GM04503 (cell line): ENCODE measurements around the gene GNAQ.

Experiments
- DNase-seq: peaks from one replicate; pipeline ENCODE4 v3.0.0-alpha.2; 2012; ENCODE audit warnings: low read depth

Gene GNAQ

GRCh38 chr9:77843871-77844155 lies 187.8 kb downstream of the GNAQ start:
- DNase-seq: no peak

GRCh38 chr9:77843076-77843870 lies 188.3 kb downstream of the GNAQ start:
- DNase-seq: no peak

DNA sequence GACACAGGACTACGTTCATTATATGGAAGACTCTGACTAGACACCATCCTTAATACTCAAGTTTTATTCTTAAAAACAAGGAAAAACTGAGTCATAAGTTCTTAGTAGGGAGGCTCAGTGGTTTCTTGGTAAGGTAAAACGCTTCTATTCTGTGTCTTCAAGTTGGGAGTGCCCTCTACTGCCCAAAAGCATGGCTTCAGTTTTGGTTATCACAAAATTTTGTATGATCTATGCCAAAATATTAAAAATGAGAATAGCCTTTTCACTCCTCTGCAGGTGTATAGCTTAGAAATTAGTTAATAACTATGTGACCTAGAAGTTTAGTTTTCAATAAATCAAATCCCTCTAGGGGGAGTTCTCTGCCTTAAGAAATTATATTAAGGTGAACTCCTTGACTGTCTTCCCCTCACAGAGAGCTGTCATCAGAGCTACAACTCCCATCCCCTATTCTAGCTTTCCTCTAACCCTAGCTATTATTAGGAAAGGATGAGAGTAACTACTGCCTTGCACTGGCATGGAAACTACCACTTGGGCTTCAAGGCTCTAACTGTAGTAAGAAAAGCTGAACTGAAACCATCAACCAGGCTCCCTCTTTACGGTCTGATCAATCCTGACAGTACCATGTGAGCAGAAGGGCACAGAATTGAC lies 189.7 kb downstream of the GNAQ start:
- no peak for DNase-seq

DNA sequence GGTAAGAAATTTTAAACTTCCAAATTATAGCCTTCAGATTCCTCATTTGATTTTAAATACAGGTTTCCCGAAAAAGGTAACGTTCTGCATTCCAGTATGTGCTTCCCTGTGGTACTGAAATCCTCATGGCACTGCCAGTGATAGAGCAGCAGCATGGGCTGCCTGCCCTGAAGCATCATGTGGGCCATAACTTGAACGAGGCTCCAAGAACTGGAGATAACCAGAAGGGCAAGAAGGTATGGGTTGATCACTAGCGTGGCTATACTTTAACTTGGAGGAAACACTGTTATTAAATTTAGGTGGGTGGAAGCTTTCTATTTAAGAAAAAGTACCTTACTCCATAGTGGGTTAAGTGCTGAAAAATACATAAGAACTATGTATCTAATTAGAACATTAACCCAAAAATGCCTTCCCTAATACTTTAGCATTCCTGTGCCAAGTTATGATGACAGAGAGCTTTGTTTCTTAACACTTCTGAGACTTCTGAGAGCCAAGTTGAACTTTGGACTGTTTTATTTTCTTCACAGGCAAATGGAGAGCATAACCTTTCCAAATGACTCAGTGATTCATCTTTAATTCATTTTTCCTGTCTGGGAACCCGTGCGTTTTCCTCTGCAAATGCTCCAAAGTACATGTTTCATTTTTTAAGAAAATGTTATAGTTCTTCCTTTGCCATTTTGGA lies 192.0 kb downstream of the GNAQ start:
- peak; percentile 56 for DNase-seq

GRCh38 chr9:77838986-77839385 lies 192.6 kb downstream of the GNAQ start:
- DNase-seq: no peak

- no peak for DNase-seq
Measured at GRCh38 chr9:77834898-77835488, 196.6 kb downstream of the GNAQ start.

DNA sequence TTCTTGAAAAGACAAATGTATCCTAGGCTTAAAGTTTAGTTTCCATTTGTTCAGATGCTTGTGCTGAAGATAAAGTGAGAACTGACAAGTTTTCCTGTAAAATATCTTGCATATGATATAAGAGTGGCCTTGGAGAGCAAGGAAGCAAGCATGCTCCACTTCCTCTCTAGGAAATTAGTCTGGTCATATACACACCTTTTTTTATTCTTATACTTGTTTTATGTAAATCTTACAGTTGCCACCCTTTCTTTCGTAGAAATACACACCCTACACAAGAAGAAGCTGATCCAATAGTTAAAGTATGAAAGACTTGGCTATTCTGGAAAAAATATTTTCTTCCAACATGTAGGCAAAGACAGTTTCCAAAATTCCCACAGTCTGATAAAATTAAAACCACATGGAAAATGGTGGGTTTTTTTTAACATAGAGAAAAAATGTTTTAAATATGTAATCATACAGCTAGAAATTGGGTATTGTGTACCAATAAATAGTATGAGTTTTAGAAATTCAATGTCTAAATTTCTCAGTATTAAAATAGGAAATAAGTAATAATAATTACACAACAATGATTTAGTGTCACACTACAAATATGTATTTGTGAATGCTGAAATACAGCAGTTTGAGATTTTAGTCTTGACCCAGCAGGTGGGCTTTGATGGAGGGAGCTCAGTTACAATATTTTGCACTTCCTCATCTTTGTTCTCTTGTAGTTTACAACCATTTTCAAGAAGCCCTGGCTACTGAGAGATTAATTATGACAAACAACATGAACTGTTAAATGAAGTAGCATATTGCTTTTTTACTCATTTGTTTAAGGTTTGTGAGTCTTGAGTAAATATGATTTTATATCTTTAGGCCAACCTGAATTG lies 197.8 kb downstream of the GNAQ start:
- no peak for DNase-seq

- DNase-seq: no peak
Measured at GRCh38 chr9:77832639-77833038, 199.0 kb downstream of the GNAQ start.

- no peak for DNase-seq
Measured at GRCh38 chr9:77831781-77832180, 199.8 kb downstream of the GNAQ start.

GRCh38 chr9:77830618-77831285 lies 200.9 kb downstream of the GNAQ start:
- no peak for DNase-seq

DNA sequence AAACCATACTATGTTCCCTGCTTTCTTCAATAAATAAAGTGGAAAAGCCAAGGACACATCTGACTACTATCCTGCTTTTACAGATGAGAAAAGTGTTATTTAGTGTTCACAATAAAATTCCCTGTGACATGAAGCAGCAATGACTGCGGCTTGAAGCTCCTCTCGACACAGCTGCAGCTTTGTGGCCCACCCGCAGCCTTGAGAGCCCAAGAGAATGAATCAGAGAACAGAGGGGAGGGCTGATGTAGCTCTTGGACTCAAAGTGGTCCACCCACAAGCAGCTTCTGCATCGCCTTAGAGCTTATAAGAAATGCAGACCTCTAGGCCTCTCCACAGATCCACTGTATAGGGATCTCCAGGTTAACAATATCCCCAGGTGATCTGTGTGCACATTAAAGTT lies 202.2 kb downstream of the GNAQ start:
- DNase-seq: no peak

GRCh38 chr9:77827104-77827784 lies 204.4 kb downstream of the GNAQ start:
- DNase-seq: no peak

DNA sequence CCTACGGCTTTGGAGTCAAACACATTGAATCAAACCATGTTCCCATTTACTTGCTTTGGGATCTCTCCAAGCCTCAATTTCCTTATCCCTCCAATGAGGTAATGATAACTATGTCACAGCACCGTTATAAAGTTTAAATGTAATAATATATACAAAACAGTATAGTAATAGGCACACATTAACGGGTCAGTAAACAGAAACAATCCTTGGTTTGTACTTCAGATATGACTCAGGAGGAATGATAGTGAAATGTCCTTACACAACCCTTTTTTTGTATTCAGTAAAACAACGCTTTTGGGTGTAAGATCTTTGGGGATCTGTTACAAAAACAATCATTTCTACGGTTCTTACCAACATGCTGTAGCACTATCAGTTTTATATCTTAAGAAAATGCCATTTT lies 205.0 kb downstream of the GNAQ start:
- no peak for DNase-seq

GRCh38 chr9:77826116-77826515 lies 205.5 kb downstream of the GNAQ start:
- no peak for DNase-seq

GRCh38 chr9:77825361-77825760 lies 206.2 kb downstream of the GNAQ start:
- DNase-seq: no peak

- peak; percentile 47 for DNase-seq
Measured at GRCh38 chr9:77820293-77820954, 211.2 kb downstream of the GNAQ start.

DNA sequence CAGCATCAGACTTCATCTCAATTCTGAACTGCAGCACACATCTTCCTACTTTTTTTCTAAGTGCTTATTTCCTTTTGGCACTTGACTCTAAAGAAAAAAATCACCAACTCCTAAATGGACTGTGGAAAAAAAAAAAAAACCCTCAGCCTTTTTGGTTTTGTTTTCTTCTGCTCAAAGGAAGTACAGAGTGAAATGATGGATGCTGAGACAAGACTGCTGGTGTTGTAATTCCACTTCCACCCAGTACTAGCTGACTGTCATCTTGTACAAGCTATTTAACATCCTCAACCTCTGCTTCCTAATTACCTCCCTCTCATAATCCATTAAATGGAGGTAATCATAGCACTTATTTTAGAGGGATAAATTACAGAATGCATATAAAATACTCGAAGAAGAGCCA lies 212.0 kb downstream of the GNAQ start:
- DNase-seq: no peak

GRCh38 chr9:77817590-77818311 lies 213.9 kb downstream of the GNAQ start:
- no peak for DNase-seq

GRCh38 chr9:77816641-77817341 lies 214.8 kb downstream of the GNAQ start:
- no peak for DNase-seq
